Mesenchymal stem cell (in vitro differentiated cells and primary cell): ENCODE results near the gene PIGV.

Source experiments
- DNase-seq: peaks from one replicate; pipeline ENCODE4 v3.0.0-alpha.2; 2013
- H2AFZ ChIP-seq: one replicate; pipeline ENCODE4 v1.6.1; 2013; ENCODE audit warnings: low read depth, mild to moderate bottlenecking, control low read depth, inconsistent platforms, low read length, moderate library complexity
- H2AK5ac ChIP-seq: 2 replicates; pipeline ENCODE4 v1.6.1; 2013; ENCODE audit warnings: low read length, moderate library complexity, mild to moderate bottlenecking, inconsistent platforms; ENCODE audit not compliant: severe bottlenecking
- H2BK120ac ChIP-seq: one replicate; pipeline ENCODE4 v1.6.1; 2013; ENCODE audit warnings: low read depth, mild to moderate bottlenecking, inconsistent platforms, low read length, moderate library complexity
- H2BK12ac ChIP-seq, 2 experiments: one replicate each; pipeline ENCODE4 v1.6.1; 2013; ENCODE audit warnings: inconsistent platforms in 2 of 2, low read length in 2 of 2, mild to moderate bottlenecking in 2 of 2, moderate library complexity in 2 of 2, control low read depth in 1 of 2
- H2BK15ac ChIP-seq: one replicate; pipeline ENCODE4 v1.6.1; 2013; ENCODE audit warnings: mild to moderate bottlenecking, low read depth, inconsistent platforms; ENCODE audit not compliant: poor library complexity, severe bottlenecking
- H2BK5ac ChIP-seq: 2 replicates; pipeline ENCODE4 v1.6.1; 2013; ENCODE audit warnings: low read depth, mild to moderate bottlenecking, low read length, control low read depth, inconsistent platforms; ENCODE audit not compliant: poor library complexity, severe bottlenecking
- H3K14ac ChIP-seq, 2 experiments: one replicate each; pipeline ENCODE4 v1.6.1; 2013; ENCODE audit warnings: inconsistent platforms in 2 of 2, low read length in 2 of 2, control low read depth in 1 of 2, mild to moderate bottlenecking in 1 of 2, moderate library complexity in 1 of 2
- H3K18ac ChIP-seq, 2 experiments: one replicate each; pipeline ENCODE4 v1.6.1; 2013; ENCODE audit warnings: inconsistent platforms in 2 of 2, low read length in 2 of 2, control low read depth in 1 of 2, low read depth in 1 of 2, mild to moderate bottlenecking in 1 of 2
- H3K23ac ChIP-seq, 2 experiments: one replicate each; pipeline ENCODE4 v1.6.1; 2013; ENCODE audit warnings: inconsistent platforms in 2 of 2, low read length in 2 of 2, mild to moderate bottlenecking in 2 of 2, moderate library complexity in 2 of 2, control low read depth in 1 of 2
- H3K27ac ChIP-seq: 2 replicates; pipeline ENCODE4 v1.5.1; 2013; ENCODE audit warnings: mild to moderate bottlenecking, moderate library complexity, low read length, control low read depth, inconsistent platforms; ENCODE audit not compliant: poor library complexity, severe bottlenecking
- H3K27me3 ChIP-seq, 2 experiments: 2 replicates each; pipeline versions ENCODE4 v1.6.1 to v1.7.0; 2013; ENCODE audit warnings: low read length in 2 of 2, mild to moderate bottlenecking in 2 of 2, moderate library complexity in 2 of 2, control low read depth in 1 of 2, inconsistent platforms in 1 of 2; ENCODE audit not compliant: control insufficient read depth in 1 of 2, insufficient read depth in 1 of 2
- H3K36me3 ChIP-seq, 2 experiments: 2 replicates each; pipeline versions ENCODE4 v1.6.1 to v1.7.0; 2013; ENCODE audit warnings: low read length in 2 of 2, control low read depth in 1 of 2, inconsistent platforms in 1 of 2, low read depth in 1 of 2, mild to moderate bottlenecking in 1 of 2; ENCODE audit not compliant: insufficient read depth in 2 of 2, control insufficient read depth in 1 of 2
- H3K4ac ChIP-seq, 2 experiments: one replicate each; pipeline ENCODE4 v1.6.1; 2013; ENCODE audit warnings: inconsistent platforms in 2 of 2, low read length in 2 of 2, mild to moderate bottlenecking in 2 of 2, moderate library complexity in 2 of 2, control low read depth in 1 of 2, low read depth in 1 of 2
- H3K4me1 ChIP-seq: 2 replicates; pipeline ENCODE4 v1.6.1; 2013; ENCODE audit warnings: low read depth, low read length, control low read depth; ENCODE audit not compliant: control insufficient read depth, insufficient read depth
- H3K4me2 ChIP-seq: 2 replicates; pipeline ENCODE4 v1.6.1; 2013; ENCODE audit warnings: low read length, mild to moderate bottlenecking, inconsistent platforms; ENCODE audit not compliant: poor library complexity, severe bottlenecking
- H3K4me3 ChIP-seq, 2 experiments: 2 replicates each; pipeline versions ENCODE4 v1.5.1 to v1.7.0; 2013; ENCODE audit warnings: low read length in 2 of 2, mild to moderate bottlenecking in 2 of 2, control low read depth in 1 of 2, low read depth in 1 of 2; ENCODE audit not compliant: insufficient read depth in 1 of 2
- H3K79me1 ChIP-seq: replicated peaks from 2 replicates; pipeline ENCODE4 v1.6.1; 2013; ENCODE audit warnings: mild to moderate bottlenecking, control low read depth, low read length, inconsistent platforms; ENCODE audit not compliant: poor library complexity, severe bottlenecking
- H3K9ac ChIP-seq: 2 replicates; pipeline ENCODE4 v1.7.0; 2013; ENCODE audit warnings: mild to moderate bottlenecking, low read length, moderate library complexity
- H3K9me3 ChIP-seq: 2 replicates; pipeline ENCODE4 v1.7.0; 2013; ENCODE audit warnings: mild to moderate bottlenecking, low read length; ENCODE audit not compliant: control insufficient read depth
- H4K8ac ChIP-seq: one replicate; pipeline ENCODE4 v1.6.1; 2013; ENCODE audit warnings: inconsistent platforms, mild to moderate bottlenecking, low read length, moderate library complexity
- H4K91ac ChIP-seq: one replicate; pipeline ENCODE4 v1.6.1; 2013; ENCODE audit warnings: mild to moderate bottlenecking, low read length, inconsistent platforms
- WGBS: methylation state at CpG from one replicate; pipeline ENCODE4 v1.1.7; 2013; ENCODE audit warnings: mixed read lengths; 5-methylcytosine and 5-hydroxymethylcytosine counted together

PIGV gene

DNA sequence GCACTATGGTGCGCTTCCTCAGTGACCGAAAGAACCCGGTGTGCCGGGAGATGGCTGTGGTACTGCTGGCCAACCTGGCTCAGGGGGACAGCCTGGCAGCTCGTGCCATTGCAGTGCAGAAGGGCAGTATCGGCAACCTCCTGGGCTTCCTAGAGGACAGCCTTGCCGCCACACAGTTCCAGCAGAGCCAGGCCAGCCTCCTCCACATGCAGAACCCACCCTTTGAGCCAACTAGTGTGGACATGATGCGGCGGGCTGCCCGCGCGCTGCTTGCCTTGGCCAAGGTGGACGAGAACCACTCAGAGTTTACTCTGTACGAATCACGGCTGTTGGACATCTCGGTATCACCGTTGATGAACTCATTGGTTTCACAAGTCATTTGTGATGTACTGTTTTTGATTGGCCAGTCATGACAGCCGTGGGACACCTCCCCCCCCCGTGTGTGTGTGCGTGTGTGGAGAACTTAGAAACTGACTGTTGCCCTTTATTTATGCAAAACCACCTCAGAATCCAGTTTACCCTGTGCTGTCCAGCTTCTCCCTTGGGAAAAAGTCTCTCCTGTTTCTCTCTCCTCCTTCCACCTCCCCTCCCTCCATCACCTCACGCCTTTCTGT, 7.3 kb upstream of the PIGV start:
- no peak overlapping the region for H3K14ac ChIP-seq
- 95% methylated on average over 20 of the region's 21 CpGs for WGBS
- H2BK12ac ChIP-seq, result no peak overlapping the region
- H3K79me1 ChIP-seq, result peaks cover 30% of the 10 kb centered on the region
- H3K4ac ChIP-seq, result no peak overlapping the region
- peaks cover 8% of the 10 kb centered on the region for H3K4me1 ChIP-seq
- H3K9me3 ChIP-seq, result no peaks in the 10 kb centered on the region
- no peak overlapping the region for H2BK15ac ChIP-seq
- no peak overlapping the region for H3K27ac ChIP-seq
- H2AFZ ChIP-seq, result no peak overlapping the region
- no peak overlapping the region for H3K18ac ChIP-seq
- H3K27me3 ChIP-seq, result no peaks in the 10 kb centered on the region
- peaks cover 44 to 77% of the 10 kb centered on the region in 2 experiments for H3K36me3 ChIP-seq
- H4K91ac ChIP-seq, result no peak overlapping the region
- H3K23ac ChIP-seq, result no peak overlapping the region
- H2BK120ac ChIP-seq, result no peak overlapping the region
- no peak overlapping the region for H2AK5ac ChIP-seq
- no peak overlapping the region for H3K9ac ChIP-seq
- H4K8ac ChIP-seq, result no peak overlapping the region
- H2BK5ac ChIP-seq, result no peak overlapping the region
- no peak overlapping the region for H3K4me3 ChIP-seq
- no peak overlapping the region for H3K4me2 ChIP-seq
- no peak for DNase-seq

- Histone ChIP-seq H3K79me1 (peaks cover 26% of the 10 kb centered on the region), H4K91ac (no peak overlapping the region), H3K23ac (no peak overlapping the region), H3K4me3 (no peak overlapping the region), H3K9ac (no peak overlapping the region), H3K36me3 (peaks cover 40 to 71% of the 10 kb centered on the region in 2 experiments), H3K9me3 (no peaks in the 10 kb centered on the region), H2BK120ac (no peak overlapping the region), H3K27ac (no peak overlapping the region), H2BK15ac (no peak overlapping the region), H2BK5ac (no peak overlapping the region), H3K4me1 (peaks cover 10% of the 10 kb centered on the region), H3K27me3 (no peaks in the 10 kb centered on the region), H4K8ac (no peak overlapping the region), H2AK5ac (no peak overlapping the region), H2BK12ac (no peak overlapping the region), H3K4ac (no peak overlapping the region), H2AFZ (no peak overlapping the region), H3K18ac (no peak overlapping the region), H3K4me2 (no peak overlapping the region), H3K14ac (no peak overlapping the region)
- 93% methylated on average over 10 of the region's 11 CpGs for WGBS
- DNase-seq, result no peak
Observed at GRCh38 chr1:26781206-26781825, 6.4 kb upstream of the PIGV start.

GRCh38 chr1:26782521-26783212, 5.1 kb upstream of the PIGV start:
- Histone ChIP-seq H3K27me3 (no peaks in the 10 kb centered on the region), H2BK15ac (no peak overlapping the region), H3K4me2 (no peak overlapping the region), H3K4me3 (no peak overlapping the region), H3K4ac (no peak overlapping the region), H3K23ac (no peak overlapping the region), H3K27ac (no peak overlapping the region), H3K18ac (no peak overlapping the region), H3K36me3 (peaks cover 32 to 60% of the 10 kb centered on the region in 2 experiments), H2BK12ac (no peak overlapping the region), H2AK5ac (no peak overlapping the region), H2BK120ac (no peak overlapping the region), H3K9ac (peak overlapping the region; percentile 15), H2AFZ (no peak overlapping the region), H4K91ac (no peak overlapping the region), H4K8ac (no peak overlapping the region), H2BK5ac (no peak overlapping the region), H3K4me1 (peaks cover 15% of the 10 kb centered on the region), H3K79me1 (peaks cover 21% of the 10 kb centered on the region), H3K9me3 (no peaks in the 10 kb centered on the region), H3K14ac (no peak overlapping the region)
- DNase-seq, result no peak
- WGBS, result 91% methylated on average over 3 of the region's 3 CpGs

DNA sequence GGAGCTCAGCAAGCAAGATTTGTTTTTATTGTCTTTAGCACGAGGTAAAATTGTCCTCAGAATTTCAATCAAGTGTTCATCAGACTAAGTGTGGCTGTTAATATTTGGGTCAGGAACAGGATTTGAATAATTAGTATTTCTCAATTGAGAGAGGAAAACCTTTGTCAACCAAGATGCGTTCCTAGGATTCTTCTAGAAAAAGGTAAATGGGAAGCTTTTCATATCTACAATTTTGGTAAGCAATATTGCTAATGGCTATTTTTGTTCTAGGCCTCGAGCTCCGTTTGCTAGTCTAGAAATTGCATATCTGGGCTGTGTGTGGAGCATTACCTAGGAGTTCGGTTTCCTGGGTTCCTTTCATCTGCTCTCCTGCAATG, 4.1 kb upstream of the PIGV start:
- H4K91ac ChIP-seq, result no peak overlapping the region
- H3K4me2 ChIP-seq, result no peak overlapping the region
- H3K27ac ChIP-seq, result peak overlapping the region; percentile 26
- peaks cover 23 to 52% of the 10 kb centered on the region in 2 experiments for H3K36me3 ChIP-seq
- H4K8ac ChIP-seq, result no peak overlapping the region
- H3K23ac ChIP-seq, result no peak overlapping the region
- peaks cover 20% of the 10 kb centered on the region for H3K4me1 ChIP-seq
- H2BK12ac ChIP-seq, result no peak overlapping the region
- H3K27me3 ChIP-seq, result no peaks in the 10 kb centered on the region
- H3K9ac ChIP-seq, result peak overlapping the region; percentile 34
- H3K79me1 ChIP-seq, result peaks cover 24% of the 10 kb centered on the region
- H3K14ac ChIP-seq, result no peak overlapping the region
- no peak overlapping the region for H2AFZ ChIP-seq
- no peak overlapping the region for H2BK120ac ChIP-seq
- H2BK15ac ChIP-seq, result no peak overlapping the region
- H2AK5ac ChIP-seq, result no peak overlapping the region
- H3K18ac ChIP-seq, result no peak overlapping the region
- H2BK5ac ChIP-seq, result no peak overlapping the region
- WGBS, result 96% methylated on average over 5 of the region's 5 CpGs
- H3K4ac ChIP-seq, result no peak overlapping the region
- H3K9me3 ChIP-seq, result no peaks in the 10 kb centered on the region
- no peak overlapping the region for H3K4me3 ChIP-seq
- no peak for DNase-seq
